Spleen (tissue), 7 donors: ENCODE measurements around the gene TRIM3.

ENCODE experiments used
- POLR2A ChIP-seq, 3 donors: fragments of 450-650 bp; IDR thresholded peaks; one replicate each; pipeline ENCODE4 v1.5.1; 2017; ENCODE audit warnings: antibody characterized with exemption in 3 of 3, mild to moderate bottlenecking in 1 of 3
- POLR2AphosphoS5 ChIP-seq, 3 donors: sonication (generic); formaldehyde crosslinking; IDR thresholded peaks; one replicate each; pipeline ENCODE4 v1.5.1; 2017; ENCODE audit warnings: antibody characterized with exemption in 3 of 3
- TF ChIP-seq, protein P1 (sequence below), 11 experiments: fragments of 200-600 bp in 7 of 11; fragments of 450-650 bp in 4 of 11; sonication (generic) in 4 of 11; IDR thresholded peaks in 8 of 11; conservative IDR thresholded peaks in 3 of 11; 1 replicate in 7 of 11; 2 replicates in 4 of 11; pipeline versions ENCODE4 v1.4.0 to v1.8.0; 2016 to 2021; ENCODE audit warnings: antibody characterized with exemption in 11 of 11, inconsistent platforms in 4 of 11, mild to moderate bottlenecking in 1 of 11
- donor health status: DM: no; HTN: no; CAD: no; lungs with moderate emphysema.
- donor health status: DM: no; HTN: no; CAD: no.
- donor health status: DM: no; HTN: no; CAD: no.

DNA sequence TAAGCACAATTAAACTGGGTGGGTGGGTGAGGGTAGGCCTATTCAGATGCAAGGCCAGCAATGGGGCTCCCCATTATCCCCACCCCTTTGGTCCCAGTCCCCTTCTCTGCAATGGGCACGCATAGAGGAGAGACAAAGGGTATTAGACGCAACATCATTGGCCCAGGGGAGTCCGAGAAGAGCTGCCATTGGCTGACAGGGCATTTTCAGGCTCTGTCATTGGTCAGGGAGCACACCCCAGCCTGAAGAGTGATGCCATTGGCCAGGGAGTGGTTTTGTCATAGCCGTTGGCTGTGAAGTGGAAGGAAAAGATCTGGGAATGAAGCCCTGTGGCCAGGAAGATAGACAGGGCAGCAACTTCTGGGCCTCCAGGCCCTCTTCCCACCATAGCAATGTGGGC is 2.8 kb upstream of the TRIM3 start:
- TF ChIP-seq POLR2A (IDR thresholded peaks at IDR 0.05) (no peak), POLR2AphosphoS5 (IDR thresholded peaks at IDR 0.05) (no peak)
- TF ChIP-seq, protein P1, sequence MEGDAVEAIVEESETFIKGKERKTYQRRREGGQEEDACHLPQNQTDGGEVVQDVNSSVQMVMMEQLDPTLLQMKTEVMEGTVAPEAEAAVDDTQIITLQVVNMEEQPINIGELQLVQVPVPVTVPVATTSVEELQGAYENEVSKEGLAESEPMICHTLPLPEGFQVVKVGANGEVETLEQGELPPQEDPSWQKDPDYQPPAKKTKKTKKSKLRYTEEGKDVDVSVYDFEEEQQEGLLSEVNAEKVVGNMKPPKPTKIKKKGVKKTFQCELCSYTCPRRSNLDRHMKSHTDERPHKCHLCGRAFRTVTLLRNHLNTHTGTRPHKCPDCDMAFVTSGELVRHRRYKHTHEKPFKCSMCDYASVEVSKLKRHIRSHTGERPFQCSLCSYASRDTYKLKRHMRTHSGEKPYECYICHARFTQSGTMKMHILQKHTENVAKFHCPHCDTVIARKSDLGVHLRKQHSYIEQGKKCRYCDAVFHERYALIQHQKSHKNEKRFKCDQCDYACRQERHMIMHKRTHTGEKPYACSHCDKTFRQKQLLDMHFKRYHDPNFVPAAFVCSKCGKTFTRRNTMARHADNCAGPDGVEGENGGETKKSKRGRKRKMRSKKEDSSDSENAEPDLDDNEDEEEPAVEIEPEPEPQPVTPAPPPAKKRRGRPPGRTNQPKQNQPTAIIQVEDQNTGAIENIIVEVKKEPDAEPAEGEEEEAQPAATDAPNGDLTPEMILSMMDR (IDR thresholded peaks at IDR 0.05 in 8 of 11, conservative IDR thresholded peaks at IDR 0.05 in 3 of 11) = no peak
